Measurements from ENCODE around the gene DTNBP1.

GRCh38 chr6:15473174-15473573 lies 189.7 kb downstream of the DTNBP1 start:
- no peak for TF ChIP-seq POLR2A (IDR thresholded peaks at IDR 0.05; ENCODE audit: low read depth, low read length)
- TF ChIP-seq RAD21 (IDR thresholded peaks at IDR 0.05; ENCODE audit: low read length): no peak
- TF ChIP-seq, protein P1, sequence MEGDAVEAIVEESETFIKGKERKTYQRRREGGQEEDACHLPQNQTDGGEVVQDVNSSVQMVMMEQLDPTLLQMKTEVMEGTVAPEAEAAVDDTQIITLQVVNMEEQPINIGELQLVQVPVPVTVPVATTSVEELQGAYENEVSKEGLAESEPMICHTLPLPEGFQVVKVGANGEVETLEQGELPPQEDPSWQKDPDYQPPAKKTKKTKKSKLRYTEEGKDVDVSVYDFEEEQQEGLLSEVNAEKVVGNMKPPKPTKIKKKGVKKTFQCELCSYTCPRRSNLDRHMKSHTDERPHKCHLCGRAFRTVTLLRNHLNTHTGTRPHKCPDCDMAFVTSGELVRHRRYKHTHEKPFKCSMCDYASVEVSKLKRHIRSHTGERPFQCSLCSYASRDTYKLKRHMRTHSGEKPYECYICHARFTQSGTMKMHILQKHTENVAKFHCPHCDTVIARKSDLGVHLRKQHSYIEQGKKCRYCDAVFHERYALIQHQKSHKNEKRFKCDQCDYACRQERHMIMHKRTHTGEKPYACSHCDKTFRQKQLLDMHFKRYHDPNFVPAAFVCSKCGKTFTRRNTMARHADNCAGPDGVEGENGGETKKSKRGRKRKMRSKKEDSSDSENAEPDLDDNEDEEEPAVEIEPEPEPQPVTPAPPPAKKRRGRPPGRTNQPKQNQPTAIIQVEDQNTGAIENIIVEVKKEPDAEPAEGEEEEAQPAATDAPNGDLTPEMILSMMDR (conservative IDR thresholded peaks at IDR 0.05; ENCODE audit: low read depth, low read length): no peak
- no peak for TF ChIP-seq CHD1 (IDR thresholded peaks at IDR 0.05; ENCODE audit: low read depth, low read length)
- no peak for TF ChIP-seq CEBPB (IDR thresholded peaks at IDR 0.05; ENCODE audit: low read depth, low read length)
- TF ChIP-seq MAFK (IDR thresholded peaks at IDR 0.05; ENCODE audit: low read depth, low read length): no peak
- TF ChIP-seq MAZ (IDR thresholded peaks at IDR 0.05; ENCODE audit: borderline replicate concordance, low read depth, low read length): no peak
- no peak for TF ChIP-seq SMC3 (IDR thresholded peaks at IDR 0.05; ENCODE audit: low read depth, low read length)
- TF ChIP-seq, protein P2, sequence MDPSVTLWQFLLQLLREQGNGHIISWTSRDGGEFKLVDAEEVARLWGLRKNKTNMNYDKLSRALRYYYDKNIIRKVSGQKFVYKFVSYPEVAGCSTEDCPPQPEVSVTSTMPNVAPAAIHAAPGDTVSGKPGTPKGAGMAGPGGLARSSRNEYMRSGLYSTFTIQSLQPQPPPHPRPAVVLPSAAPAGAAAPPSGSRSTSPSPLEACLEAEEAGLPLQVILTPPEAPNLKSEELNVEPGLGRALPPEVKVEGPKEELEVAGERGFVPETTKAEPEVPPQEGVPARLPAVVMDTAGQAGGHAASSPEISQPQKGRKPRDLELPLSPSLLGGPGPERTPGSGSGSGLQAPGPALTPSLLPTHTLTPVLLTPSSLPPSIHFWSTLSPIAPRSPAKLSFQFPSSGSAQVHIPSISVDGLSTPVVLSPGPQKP (IDR thresholded peaks at IDR 0.05; ENCODE audit: borderline replicate concordance, low read depth, low read length): no peak
- TF ChIP-seq MXI1 (IDR thresholded peaks at IDR 0.05; ENCODE audit: borderline replicate concordance, low read depth, low read length): no peak
- TF ChIP-seq RFX5 (IDR thresholded peaks at IDR 0.05; ENCODE audit: low read depth, low read length): no peak
- TF ChIP-seq, protein P3, sequence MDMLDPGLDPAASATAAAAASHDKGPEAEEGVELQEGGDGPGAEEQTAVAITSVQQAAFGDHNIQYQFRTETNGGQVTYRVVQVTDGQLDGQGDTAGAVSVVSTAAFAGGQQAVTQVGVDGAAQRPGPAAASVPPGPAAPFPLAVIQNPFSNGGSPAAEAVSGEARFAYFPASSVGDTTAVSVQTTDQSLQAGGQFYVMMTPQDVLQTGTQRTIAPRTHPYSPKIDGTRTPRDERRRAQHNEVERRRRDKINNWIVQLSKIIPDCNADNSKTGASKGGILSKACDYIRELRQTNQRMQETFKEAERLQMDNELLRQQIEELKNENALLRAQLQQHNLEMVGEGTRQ (IDR thresholded peaks at IDR 0.05; ENCODE audit: low read depth, low read length): no peak
- no peak for TF ChIP-seq NFE2L2 (IDR thresholded peaks at IDR 0.05; ENCODE audit: low read depth, low read length)
- no peak for TF ChIP-seq BHLHE40 (IDR thresholded peaks at IDR 0.05; ENCODE audit: low read depth, low read length)
